HepG2 (cell line): ENCODE results near the gene LURAP1L. TPM values are rescaled to one million over a fixed set of nuclear protein-coding genes. Genes with fewer than 3 reads are reported as not detected.

Source experiments
- CBX2 ChIP-seq, 2 experiments: fragments of 200-600 bp in 1 of 2; sonication (generic); formaldehyde crosslinking in 1 of 2; IDR thresholded peaks; 2 replicates each; pipeline versions ENCODE4 v1.7.0 to v1.8.1; 2018 to 2022; ENCODE audit warnings: low read depth in 2 of 2, low read length in 1 of 2, mild to moderate bottlenecking in 1 of 2, missing genetic modification reagents in 1 of 2
- CCDC6 ChIP-seq: sonication (generic); formaldehyde crosslinking; IDR thresholded peaks from 2 replicates; pipeline ENCODE4 v1.8.1; 2022; ENCODE audit warnings: mild to moderate bottlenecking, missing genetic modification reagents, moderate library complexity
- CENPT ChIP-seq: sonication (generic); formaldehyde crosslinking; IDR thresholded peaks from 2 replicates; pipeline ENCODE4 v1.8.0; 2022; ENCODE audit warnings: low read depth, mild to moderate bottlenecking, moderate library complexity, missing genetic modification reagents
- EED ChIP-seq: sonication (generic); formaldehyde crosslinking; IDR thresholded peaks from 2 replicates; pipeline ENCODE4 v1.5.0; 2020; ENCODE audit warnings: mild to moderate bottlenecking, missing genetic modification reagents
- FOXA3 ChIP-seq: IDR thresholded peaks from 2 replicates; pipeline ENCODE4 v1.6.1; 2016; ENCODE audit warnings: missing genetic modification reagents, missing compliant biosample characterization
- HNF4A ChIP-seq: sonication (generic); formaldehyde crosslinking; IDR thresholded peaks from 2 replicates; pipeline ENCODE4 v1.4.0; 2020; ENCODE audit warnings: missing genetic modification reagents
- KLF12 ChIP-seq: sonication (generic); formaldehyde crosslinking; IDR thresholded peaks from 2 replicates; pipeline ENCODE4 v1.4.0; 2020; ENCODE audit warnings: missing genetic modification reagents, borderline replicate concordance
- MTA1 ChIP-seq: sonication (generic); formaldehyde crosslinking; IDR thresholded peaks from 2 replicates; pipeline ENCODE4 v1.4.0; 2020; ENCODE audit warnings: missing genetic modification reagents, mild to moderate bottlenecking, borderline replicate concordance
- NFIB ChIP-seq: sonication (generic); formaldehyde crosslinking; IDR thresholded peaks from 2 replicates; pipeline ENCODE4 v1.9.0; 2021; ENCODE audit warnings: missing genetic modification reagents, mild to moderate bottlenecking, borderline replicate concordance
- NPAS2 ChIP-seq: sonication (generic); formaldehyde crosslinking; IDR thresholded peaks from 2 replicates; pipeline ENCODE4 v1.8.0; 2022; ENCODE audit warnings: mild to moderate bottlenecking, missing genetic modification reagents, borderline replicate concordance
- PHF8 ChIP-seq: sonication (generic); formaldehyde crosslinking; IDR thresholded peaks from 2 replicates; pipeline ENCODE4 v1.5.0; 2020; ENCODE audit warnings: missing genetic modification reagents
- PLSCR1 ChIP-seq: sonication (generic); formaldehyde crosslinking; IDR thresholded peaks from 2 replicates; pipeline ENCODE4 v1.5.0; 2020; ENCODE audit warnings: missing genetic modification reagents, mild to moderate bottlenecking, borderline replicate concordance
- PRDM10 ChIP-seq: sonication (generic); formaldehyde crosslinking; IDR thresholded peaks from 2 replicates; pipeline ENCODE4 v1.4.0; 2020; ENCODE audit warnings: low read depth, missing genetic modification reagents
- RELA ChIP-seq: sonication (generic); formaldehyde crosslinking; IDR thresholded peaks from 2 replicates; pipeline ENCODE4 v1.4.0; 2020; ENCODE audit warnings: missing genetic modification reagents
- RFX1 ChIP-seq: fragments of 450-650 bp; IDR thresholded peaks from 2 replicates; pipeline ENCODE4 v1.6.1; 2017
- RFX5 ChIP-seq: IDR thresholded peaks from 2 replicates; pipeline ENCODE4 v1.6.1; 2011; ENCODE audit warnings: low read depth, low read length, improper control_type of control experiment
- SALL2 ChIP-seq: sonication (generic); formaldehyde crosslinking; IDR thresholded peaks from 2 replicates; pipeline ENCODE4 v1.8.1; 2023; ENCODE audit warnings: mild to moderate bottlenecking, missing genetic modification reagents, inconsistent platforms
- TAF15 ChIP-seq: fragments of 200-400 bp; formaldehyde crosslinking; IDR thresholded peaks from one replicate; pipeline ENCODE4 v1.6.1; 2018; ENCODE audit warnings: mild to moderate bottlenecking, low read depth, low read length; ENCODE audit not compliant: poor library complexity, severe bottlenecking
- TEAD3 ChIP-seq: optimal IDR thresholded peaks from 2 replicates; pipeline ENCODE3; 2016; ENCODE audit warnings: borderline replicate concordance
- ZBTB25 ChIP-seq: IDR thresholded peaks from 2 replicates; pipeline ENCODE4 v1.6.1; 2018; ENCODE audit warnings: missing genetic modification reagents
- ZMYM3 ChIP-seq: sonication (generic); formaldehyde crosslinking; IDR thresholded peaks from 2 replicates; pipeline ENCODE4 v1.5.1; 2020; ENCODE audit warnings: mild to moderate bottlenecking, missing genetic modification reagents
- ZNF3 ChIP-seq: IDR thresholded peaks from 2 replicates; pipeline ENCODE4 v1.7.0; 2017; ENCODE audit warnings: inconsistent platforms
- ZNF33B ChIP-seq: sonication (generic); formaldehyde crosslinking; IDR thresholded peaks from 2 replicates; pipeline ENCODE4 v1.5.1; 2020; ENCODE audit warnings: mild to moderate bottlenecking, missing genetic modification reagents
- ZNF552 ChIP-seq: sonication (generic); formaldehyde crosslinking; IDR thresholded peaks from 2 replicates; pipeline ENCODE4 v1.9.0; 2022; ENCODE audit warnings: missing genetic modification reagents, mild to moderate bottlenecking, borderline replicate concordance
- ZNF569 ChIP-seq: sonication (generic); formaldehyde crosslinking; IDR thresholded peaks from 2 replicates; pipeline ENCODE4 v1.5.0; 2020; ENCODE audit warnings: mild to moderate bottlenecking, missing genetic modification reagents, moderate library complexity, borderline replicate concordance
- ZNF713 ChIP-seq: sonication (generic); formaldehyde crosslinking; IDR thresholded peaks from 2 replicates; pipeline ENCODE4 v1.4.0; 2020; ENCODE audit warnings: mild to moderate bottlenecking, missing genetic modification reagents
- ZNF720 ChIP-seq: sonication (generic); formaldehyde crosslinking; IDR thresholded peaks from 2 replicates; pipeline ENCODE4 v1.4.0; 2020; ENCODE audit warnings: missing genetic modification reagents
- polyA plus RNA-seq, 8 experiments: library from polyadenylated mRNA; depleted of rRNA in 3 of 8; stranded (reverse) in 7 of 8; unstranded in 1 of 8; fragments of >200 nt; fragmentation: Illumina TruSeq in 4 of 8; extraction: Trizol in 4 of 8; gene quantifications; 2 replicates each; pipeline versions ENCODE4 v1.2.1 to v1.2.3, GENCODE V29; 2011 to 2016; ENCODE audit warnings: low read depth in 4 of 8, missing spikeins in 1 of 8, mixed read lengths in 1 of 8; ENCODE audit not compliant: insufficient read depth in 1 of 8
- total RNA-seq, 5 experiments: library from RNA; depleted of rRNA; stranded (reverse); fragments of >200 nt; fragmentation: Illumina TruSeq; extraction: Trizol; gene quantifications; 2 replicates each; pipeline ENCODE4 v1.2.3, GENCODE V29; 2016; ENCODE audit warnings: low read depth in 1 of 5

Gene LURAP1L
- total and polyA plus RNA-seq, 2 of the 13 experiments (the other 11 are each of a cell fraction or from before 2014, with no cell fraction given): 6.7 to 16.6 TPM

- TF ChIP-seq HNF4A (CRISPR knock-in tag) (no peak), PRDM10 (CRISPR knock-in tag) (no peak; the same call in 1 of the 2 replicates), ZNF3 (CRISPR knock-in tag) (no peak), CENPT (CRISPR knock-in tag) (no peak), ZNF569 (no peak), ZNF720 (CRISPR knock-in tag) (no peak), TAF15 (no peak), ZMYM3 (CRISPR knock-in tag) (no peak; the same call in 1 of the 2 replicates), ZNF552 (CRISPR knock-in tag) (no peak), PHF8 (no peak; the same call in 1 of the 2 replicates), RELA (no peak), FOXA3 (peak; percentile 1; the same call in 1 of the 2 replicates), RFX1 (no peak), ZNF713 (no peak), EED (CRISPR knock-in tag) (no peak), CBX2 (IDR thresholded peaks at IDR 0.05; ENCODE audit: low read depth, low read length) (no peak), CBX2 (CRISPR knock-in tag; IDR thresholded peaks at IDR 0.05; ENCODE audit: low read depth) (no peak), KLF12 (CRISPR knock-in tag) (0 out of 2 replicates have a peak, but pooled peaks have one; percentile 11), CCDC6 (CRISPR knock-in tag) (no peak), PLSCR1 (CRISPR knock-in tag) (no peak), ZBTB25 (no peak), SALL2 (no peak), NPAS2 (CRISPR knock-in tag) (no peak), ZNF33B (CRISPR knock-in tag) (no peak), NFIB (CRISPR knock-in tag) (no peak), MTA1 (CRISPR knock-in tag) (no peak), TEAD3 (CRISPR knock-in tag) (no peak), RFX5 (no peak)
Measured at GRCh38 chr9:12776513-12777055, 1.8 kb downstream of the LURAP1L start (continued).
